OCI-LY3 (cell line): ENCODE measurements around the gene FANCM.

Experiments
- EZH2phosphoT487 ChIP-seq: fragments of 200-600 bp; shearing (Covaris generic); IDR thresholded peaks from 2 replicates; pipeline ENCODE4 v1.6.1; 2018; ENCODE audit warnings: antibody characterized with exemption, mixed run types, low read depth
- TF ChIP-seq, protein P1 (sequence below): fragments of 200-600, 300-600 bp; sonication (generic); IDR thresholded peaks from 2 replicates; pipeline ENCODE4 v1.5.1; 2014; ENCODE audit warnings: antibody characterized with exemption, low read length, low read depth

DNA sequence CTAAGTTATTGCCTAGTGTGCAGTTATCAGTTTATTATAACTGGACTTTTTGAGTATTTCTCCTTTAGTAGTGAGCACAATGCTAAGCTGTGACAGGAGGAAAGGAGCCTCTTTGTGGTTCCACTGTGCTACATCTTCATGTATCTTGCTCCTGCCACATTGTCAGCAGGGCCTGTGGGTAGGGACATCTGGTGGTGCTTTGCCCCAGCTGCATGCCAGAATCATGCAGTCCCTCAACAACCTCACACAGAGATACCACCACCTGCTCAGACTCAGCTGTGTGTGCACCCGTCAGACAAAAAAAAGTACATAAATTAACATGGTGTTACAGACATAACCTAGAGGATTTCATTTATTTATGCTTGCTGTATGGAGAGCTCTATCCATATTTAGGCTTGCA is 66.2 kb downstream of the FANCM start:
- TF ChIP-seq, protein P1, sequence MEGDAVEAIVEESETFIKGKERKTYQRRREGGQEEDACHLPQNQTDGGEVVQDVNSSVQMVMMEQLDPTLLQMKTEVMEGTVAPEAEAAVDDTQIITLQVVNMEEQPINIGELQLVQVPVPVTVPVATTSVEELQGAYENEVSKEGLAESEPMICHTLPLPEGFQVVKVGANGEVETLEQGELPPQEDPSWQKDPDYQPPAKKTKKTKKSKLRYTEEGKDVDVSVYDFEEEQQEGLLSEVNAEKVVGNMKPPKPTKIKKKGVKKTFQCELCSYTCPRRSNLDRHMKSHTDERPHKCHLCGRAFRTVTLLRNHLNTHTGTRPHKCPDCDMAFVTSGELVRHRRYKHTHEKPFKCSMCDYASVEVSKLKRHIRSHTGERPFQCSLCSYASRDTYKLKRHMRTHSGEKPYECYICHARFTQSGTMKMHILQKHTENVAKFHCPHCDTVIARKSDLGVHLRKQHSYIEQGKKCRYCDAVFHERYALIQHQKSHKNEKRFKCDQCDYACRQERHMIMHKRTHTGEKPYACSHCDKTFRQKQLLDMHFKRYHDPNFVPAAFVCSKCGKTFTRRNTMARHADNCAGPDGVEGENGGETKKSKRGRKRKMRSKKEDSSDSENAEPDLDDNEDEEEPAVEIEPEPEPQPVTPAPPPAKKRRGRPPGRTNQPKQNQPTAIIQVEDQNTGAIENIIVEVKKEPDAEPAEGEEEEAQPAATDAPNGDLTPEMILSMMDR = peak; percentile 28; the same call in 1 of the 2 replicates
- no peak for TF ChIP-seq EZH2phosphoT487
